K562 (cell line): ENCODE data around the gene GRIK3. TPM values are rescaled to one million over a fixed set of nuclear protein-coding genes. Genes with fewer than 3 reads are reported as not detected.

Source experiments
- ATAC-seq: fragments of 200-7000 bp; cut with Tn5 transposase; 3 replicates; pipeline ENCODE4 v1.9.1; 2020; ENCODE audit warnings: moderate library complexity
- BruUV-seq: library from RNA; stranded (reverse); fragments of 400-500 nt; replicated peaks from 2 replicates; lab custom pipeline; 2021; lab: Mats Ljungman, UMichigan
- CTCF ChIA-PET: fragments of 300-600 bp; formaldehyde crosslinking; extraction: SDS; loops from one replicate; lab custom pipeline; 2021; ENCODE audit warnings: low intra/inter-chr PET ratio; lab: Yijun Ruan, JAX
- POLR2A ChIA-PET: fragments of 300-600, 350-650 bp; sonication (Branson Sonifier 250); formaldehyde crosslinking; extraction: SDS; loops from one replicate; lab custom pipeline; 2021; ENCODE audit warnings: antibody characterized with exemption, inconsistent platforms; lab: Yijun Ruan, JAX
- DNase-seq, 4 experiments: peaks; one replicate each; pipeline versions ENCODE4 v3.0.0 to v3.0.0-alpha.2; 2011 to 2018; ENCODE audit warnings: low spot score in 3 of 4, mixed read lengths in 3 of 4; ENCODE audit errors: extremely low read depth in 1 of 4
- FAIRE-seq: peaks from 2 replicates; lab custom pipeline; 2011; peaks lifted over from hg19 to GRCh38; lab: Jason Lieb, UNC
- H2AFZ ChIP-seq: 2 replicates; pipeline ENCODE4 v1.6.0; 2011; ENCODE audit warnings: low read depth, low read length, control low read depth, inconsistent platforms
- H3K27ac ChIP-seq: fragments of 200-600 bp; 3 replicates; pipeline ENCODE4 v1.8.0; 2011; ENCODE audit warnings: low read depth, mild to moderate bottlenecking, control low read depth, inconsistent platforms, low read length, moderate library complexity, mixed read lengths; ENCODE audit errors: extremely low read depth
- H3K27me3 ChIP-seq, 2 experiments: fragments of 300-600 bp in 1 of 2; 2 replicates in 1 of 2; 3 replicates in 1 of 2; pipeline versions ENCODE4 v1.6.0 to v1.8.0; 2011; ENCODE audit warnings: inconsistent platforms in 2 of 2, low read length in 2 of 2, mild to moderate bottlenecking in 1 of 2, mixed read lengths in 1 of 2, moderate library complexity in 1 of 2; ENCODE audit not compliant: control insufficient read depth in 2 of 2, insufficient read depth in 2 of 2
- H3K36me3 ChIP-seq: fragments of 300-600 bp; 3 replicates; pipeline ENCODE4 v1.8.0; 2011; ENCODE audit warnings: mild to moderate bottlenecking, low read length, inconsistent platforms; ENCODE audit not compliant: control insufficient read depth, insufficient read depth
- H3K4me1 ChIP-seq, 2 experiments: fragments of 200-600 bp in 1 of 2; replicated peaks in 1 of 2; 2 replicates in 1 of 2; 3 replicates in 1 of 2; pipeline versions ENCODE4 v1.5.1 to v1.8.0; 2011; ENCODE audit warnings: inconsistent platforms in 2 of 2, low read length in 2 of 2, mild to moderate bottlenecking in 1 of 2, mixed read lengths in 1 of 2, moderate library complexity in 1 of 2; ENCODE audit not compliant: control insufficient read depth in 2 of 2, insufficient read depth in 2 of 2
- H3K4me2 ChIP-seq: 2 replicates; pipeline ENCODE4 v1.6.1; 2011; ENCODE audit warnings: low read length, control low read depth, inconsistent platforms, mixed read lengths; ENCODE audit not compliant: insufficient read depth
- H3K4me3 ChIP-seq: fragments of 200-600 bp; sonication (generic), shearing (Covaris generic); 2 replicates; pipeline ENCODE4 v1.5.1; 2016; ENCODE audit warnings: control low read depth, inconsistent platforms
- H3K79me2 ChIP-seq: fragments of 200-600 bp; 3 replicates; pipeline ENCODE4 v1.8.0; 2011; ENCODE audit warnings: low read length, inconsistent platforms; ENCODE audit not compliant: control insufficient read depth, insufficient read depth
- H3K9ac ChIP-seq, 2 experiments: 2 replicates each; pipeline versions ENCODE4 v1.6.0 to v1.6.1; 2011; ENCODE audit warnings: low read depth in 2 of 2, low read length in 2 of 2, control low read depth in 1 of 2, inconsistent platforms in 1 of 2, mild to moderate bottlenecking in 1 of 2, mixed read lengths in 1 of 2; ENCODE audit not compliant: insufficient read depth in 1 of 2
- H3K9me1 ChIP-seq: one replicate; pipeline ENCODE4 v1.6.0; 2011; ENCODE audit warnings: inconsistent platforms, mild to moderate bottlenecking, low read length, moderate library complexity; ENCODE audit not compliant: control insufficient read depth, insufficient read depth
- H3K9me3 ChIP-seq: replicated peaks from 2 replicates; pipeline ENCODE4 v1.5.1; 2011; ENCODE audit warnings: low read depth, low read length, inconsistent platforms; ENCODE audit not compliant: control insufficient read depth, insufficient read depth
- H4K20me1 ChIP-seq: replicated peaks from 2 replicates; pipeline ENCODE4 v1.6.1; 2011; ENCODE audit warnings: low read length, inconsistent platforms, mixed read lengths; ENCODE audit not compliant: control insufficient read depth, insufficient read depth
- E2F3 ChIP-seq: fragments of 250-450 bp; sonication (Bioruptor Pico); IDR thresholded peaks from 2 replicates; pipeline ENCODE4 v1.4.0; 2020; ENCODE audit warnings: mild to moderate bottlenecking
- MTA2 ChIP-seq: fragments of 450-650 bp; IDR thresholded peaks from 2 replicates; pipeline ENCODE4 v1.6.1; 2016; ENCODE audit warnings: low read depth
- RB1 ChIP-seq: fragments of 450-650 bp; IDR thresholded peaks from 2 replicates; pipeline ENCODE4 v1.6.1; 2017; ENCODE audit warnings: low read depth, mild to moderate bottlenecking
- RUNX1 ChIP-seq: sonication (generic); IDR thresholded peaks from 2 replicates; pipeline ENCODE4 v1.6.1; 2016; ENCODE audit warnings: antibody characterized with exemption, low read depth
- SNIP1 ChIP-seq: fragments of 450-650 bp; IDR thresholded peaks from 2 replicates; pipeline ENCODE4 v1.7.1; 2017; ENCODE audit warnings: low read depth, mild to moderate bottlenecking
- TCF7 ChIP-seq: sonication (generic); IDR thresholded peaks from 2 replicates; pipeline ENCODE4 v1.6.1; 2016; ENCODE audit warnings: antibody characterized with exemption, borderline replicate concordance
- ZBED1 ChIP-seq: IDR thresholded peaks from 2 replicates; pipeline ENCODE4 v1.6.1; 2014
- WGBS: fragments of 100-300 bp; shearing (Covaris generic); methylation state at CpG from one replicate; pipeline ENCODE4 v1.1.6; 2016; ENCODE audit warnings: low coverage, mixed read lengths; ENCODE audit not compliant: insufficient coverage; ENCODE audit errors: missing lambda C conversion rate; 5-methylcytosine and 5-hydroxymethylcytosine counted together
- in situ Hi-C: fragments of 300-500 bp; cut with MboI; formaldehyde crosslinking; loops from 4 replicates; pipeline ENCODE4 v1.15.0; 2018; ENCODE audit warnings: inconsistent platforms, mixed read lengths
- intact Hi-C: fragments of 100-400 bp; cut with micrococcal nuclease; formaldehyde crosslinking; loops from 2 replicates; pipeline ENCODE4 v1.14.2; 2022
- polyA plus RNA-seq, 8 experiments: library from polyadenylated mRNA; depleted of rRNA in 4 of 8; stranded (reverse) in 5 of 8; unstranded in 3 of 8; fragments of >200 nt; fragmentation: Nextera tagmentation in 2 of 8; fragmentation: Illumina TruSeq in 1 of 8; extraction: Ambion mirVana in 2 of 8; extraction: Trizol in 1 of 8; gene quantifications; 2 replicates each; pipeline versions ENCODE4 v1.2.1 to v1.2.3, GENCODE V29; 2011 to 2014; ENCODE audit warnings: inconsistent platforms in 1 of 8, missing spikeins in 1 of 8
- total RNA-seq, 7 experiments: library from RNA; depleted of rRNA in 6 of 7; stranded (reverse); fragments of >200 nt in 6 of 7; fragmentation: Illumina TruSeq in 2 of 7; extraction: Trizol in 2 of 7; gene quantifications; 2 replicates each; pipeline versions ENCODE4 v1.2.1 to v1.2.3, GENCODE V29; 2011 to 2021; ENCODE audit warnings: low replicate concordance in 1 of 7
- TF ChIP-seq, protein P1 (sequence below): sonication (generic); formaldehyde crosslinking; IDR thresholded peaks from 2 replicates; pipeline ENCODE4 v1.8.0; 2023; ENCODE audit warnings: missing genetic modification reagents, mild to moderate bottlenecking, borderline replicate concordance

Gene GRIK3
- total and polyA plus RNA-seq, 9 of the 15 experiments (the other 6 are each of a cell fraction or from before 2014, with no cell fraction given), result not detected

DNA sequence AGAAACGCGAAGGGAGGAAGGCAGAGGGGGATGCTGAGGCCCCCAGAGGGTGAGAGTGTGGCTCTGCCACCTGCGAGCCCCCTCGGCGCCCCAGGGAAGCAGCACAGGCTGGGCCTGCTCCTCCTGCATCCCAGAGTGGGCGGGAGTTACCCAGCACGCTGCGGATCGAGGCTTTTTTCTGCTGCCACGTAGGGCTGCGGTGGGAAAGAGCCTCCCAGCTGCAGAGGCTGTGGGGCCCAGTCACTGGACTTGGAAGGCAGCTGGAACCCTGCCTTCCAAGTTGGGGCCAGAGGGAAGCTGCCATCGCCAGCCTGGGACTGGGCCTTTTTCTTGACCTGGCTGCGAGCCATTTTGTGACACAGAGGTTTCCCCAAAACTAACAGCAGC is 2.3 kb upstream of the GRIK3 start:
- FAIRE-seq (no peak), DNase-seq (no peak), ATAC-seq (no peak)
- ChIA-PET CTCF (no interaction called here), POLR2A (interaction anchor here (0.7 to 1.2 kb wide), 2 partner anchors 10 to 448 kb away, joined by 3 read pairs; no protein-coding TSS in a partner anchor)
- Histone ChIP-seq H3K9ac (no peak overlapping the region; a peak in 1 of 4 replicates), H3K4me3 (no peak overlapping the region), H3K79me2 (no peaks in the 10 kb centered on the region), H4K20me1 (peaks cover 29% of the 10 kb centered on the region), H3K9me1 (no peaks in the 10 kb centered on the region), H2AFZ (0 out of 2 replicates have a peak overlapping the region, but pooled peaks have one; percentile 35), H3K27me3 (peaks cover 15 to 64% of the 10 kb centered on the region in 2 experiments; a peak in 4 of 5 replicates), H3K36me3 (no peaks in the 10 kb centered on the region), H3K4me1 (peaks cover 0 to 39% of the 10 kb centered on the region in 2 experiments; a peak in 3 of 5 replicates), H3K4me2 (no peak overlapping the region; the same call in 1 of the 2 replicates), H3K9me3 (no peaks in the 10 kb centered on the region), H3K27ac (no peak overlapping the region)
- intact Hi-C loops, result no loop called here
- BruUV-seq, result no TSS peak
- 5% methylated on average over 12 of the region's 13 CpGs for WGBS
- in situ Hi-C loops, result no loop called here
- TF ChIP-seq E2F3 (CRISPR knock-in tag) (no peak), RUNX1 (no peak), RB1 (no peak), ZBED1 (no peak), SNIP1 (no peak), TCF7 (no peak), MTA2 (no peak)
- TF ChIP-seq, protein P1, sequence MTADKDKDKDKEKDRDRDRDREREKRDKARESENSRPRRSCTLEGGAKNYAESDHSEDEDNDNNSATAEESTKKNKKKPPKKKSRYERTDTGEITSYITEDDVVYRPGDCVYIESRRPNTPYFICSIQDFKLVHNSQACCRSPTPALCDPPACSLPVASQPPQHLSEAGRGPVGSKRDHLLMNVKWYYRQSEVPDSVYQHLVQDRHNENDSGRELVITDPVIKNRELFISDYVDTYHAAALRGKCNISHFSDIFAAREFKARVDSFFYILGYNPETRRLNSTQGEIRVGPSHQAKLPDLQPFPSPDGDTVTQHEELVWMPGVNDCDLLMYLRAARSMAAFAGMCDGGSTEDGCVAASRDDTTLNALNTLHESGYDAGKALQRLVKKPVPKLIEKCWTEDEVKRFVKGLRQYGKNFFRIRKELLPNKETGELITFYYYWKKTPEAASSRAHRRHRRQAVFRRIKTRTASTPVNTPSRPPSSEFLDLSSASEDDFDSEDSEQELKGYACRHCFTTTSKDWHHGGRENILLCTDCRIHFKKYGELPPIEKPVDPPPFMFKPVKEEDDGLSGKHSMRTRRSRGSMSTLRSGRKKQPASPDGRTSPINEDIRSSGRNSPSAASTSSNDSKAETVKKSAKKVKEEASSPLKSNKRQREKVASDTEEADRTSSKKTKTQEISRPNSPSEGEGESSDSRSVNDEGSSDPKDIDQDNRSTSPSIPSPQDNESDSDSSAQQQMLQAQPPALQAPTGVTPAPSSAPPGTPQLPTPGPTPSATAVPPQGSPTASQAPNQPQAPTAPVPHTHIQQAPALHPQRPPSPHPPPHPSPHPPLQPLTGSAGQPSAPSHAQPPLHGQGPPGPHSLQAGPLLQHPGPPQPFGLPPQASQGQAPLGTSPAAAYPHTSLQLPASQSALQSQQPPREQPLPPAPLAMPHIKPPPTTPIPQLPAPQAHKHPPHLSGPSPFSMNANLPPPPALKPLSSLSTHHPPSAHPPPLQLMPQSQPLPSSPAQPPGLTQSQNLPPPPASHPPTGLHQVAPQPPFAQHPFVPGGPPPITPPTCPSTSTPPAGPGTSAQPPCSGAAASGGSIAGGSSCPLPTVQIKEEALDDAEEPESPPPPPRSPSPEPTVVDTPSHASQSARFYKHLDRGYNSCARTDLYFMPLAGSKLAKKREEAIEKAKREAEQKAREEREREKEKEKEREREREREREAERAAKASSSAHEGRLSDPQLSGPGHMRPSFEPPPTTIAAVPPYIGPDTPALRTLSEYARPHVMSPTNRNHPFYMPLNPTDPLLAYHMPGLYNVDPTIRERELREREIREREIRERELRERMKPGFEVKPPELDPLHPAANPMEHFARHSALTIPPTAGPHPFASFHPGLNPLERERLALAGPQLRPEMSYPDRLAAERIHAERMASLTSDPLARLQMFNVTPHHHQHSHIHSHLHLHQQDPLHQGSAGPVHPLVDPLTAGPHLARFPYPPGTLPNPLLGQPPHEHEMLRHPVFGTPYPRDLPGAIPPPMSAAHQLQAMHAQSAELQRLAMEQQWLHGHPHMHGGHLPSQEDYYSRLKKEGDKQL (CRISPR knock-in tag), result no peak
